ENCODE results near the gene UGT1A8. TPM values are rescaled to one million over a fixed set of nuclear protein-coding genes. Genes with fewer than 3 reads are reported as not detected.

The UGT1A8 gene
- total RNA-seq: 0.37 and 0.71 TPM in 2 replicates

DNA sequence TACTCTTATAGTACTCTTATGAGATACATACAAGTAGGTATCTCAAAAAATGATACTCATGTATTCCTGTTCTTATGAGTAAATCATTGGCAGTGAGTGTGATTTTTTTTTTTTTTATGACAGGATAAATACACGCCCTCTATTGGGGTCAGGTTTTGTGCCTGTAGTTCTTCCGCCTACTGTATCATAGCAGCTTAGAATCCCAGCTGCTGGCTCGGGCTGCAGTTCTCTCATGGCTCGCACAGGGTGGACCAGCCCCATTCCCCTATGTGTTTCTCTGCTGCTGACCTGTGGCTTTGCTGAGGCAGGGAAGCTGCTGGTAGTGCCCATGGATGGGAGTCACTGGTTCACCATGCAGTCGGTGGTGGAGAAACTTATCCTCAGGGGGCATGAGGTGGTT, at the start of gene UGT1A8:
Gene UGT1A8 (plus strand): TSS at position 158 of the 400 bp plus-strand sequence. CDS start 75 bp downstream, at position 233.

DNA sequence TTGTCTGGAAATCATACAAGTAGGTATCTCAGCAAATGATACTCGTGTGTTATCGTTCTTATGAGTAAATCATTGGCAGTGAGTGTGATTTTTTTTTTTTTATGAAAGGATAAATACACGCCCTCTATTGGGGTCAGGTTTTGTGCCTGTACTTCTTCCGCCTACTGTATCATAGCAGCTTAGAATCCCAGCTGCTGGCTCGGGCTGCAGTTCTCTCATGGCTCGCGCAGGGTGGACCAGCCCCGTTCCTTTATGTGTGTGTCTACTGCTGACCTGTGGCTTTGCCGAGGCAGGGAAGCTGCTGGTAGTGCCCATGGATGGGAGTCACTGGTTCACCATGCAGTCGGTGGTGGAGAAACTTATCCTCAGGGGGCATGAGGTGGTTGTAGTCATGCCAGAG, 18.9 kb downstream of the UGT1A8 start, which contains the start of gene UGT1A10:
Gene UGT1A10 (plus strand): TSS at position 143 of the 400 bp plus-strand sequence. CDS start 75 bp downstream, at position 218.

DNA sequence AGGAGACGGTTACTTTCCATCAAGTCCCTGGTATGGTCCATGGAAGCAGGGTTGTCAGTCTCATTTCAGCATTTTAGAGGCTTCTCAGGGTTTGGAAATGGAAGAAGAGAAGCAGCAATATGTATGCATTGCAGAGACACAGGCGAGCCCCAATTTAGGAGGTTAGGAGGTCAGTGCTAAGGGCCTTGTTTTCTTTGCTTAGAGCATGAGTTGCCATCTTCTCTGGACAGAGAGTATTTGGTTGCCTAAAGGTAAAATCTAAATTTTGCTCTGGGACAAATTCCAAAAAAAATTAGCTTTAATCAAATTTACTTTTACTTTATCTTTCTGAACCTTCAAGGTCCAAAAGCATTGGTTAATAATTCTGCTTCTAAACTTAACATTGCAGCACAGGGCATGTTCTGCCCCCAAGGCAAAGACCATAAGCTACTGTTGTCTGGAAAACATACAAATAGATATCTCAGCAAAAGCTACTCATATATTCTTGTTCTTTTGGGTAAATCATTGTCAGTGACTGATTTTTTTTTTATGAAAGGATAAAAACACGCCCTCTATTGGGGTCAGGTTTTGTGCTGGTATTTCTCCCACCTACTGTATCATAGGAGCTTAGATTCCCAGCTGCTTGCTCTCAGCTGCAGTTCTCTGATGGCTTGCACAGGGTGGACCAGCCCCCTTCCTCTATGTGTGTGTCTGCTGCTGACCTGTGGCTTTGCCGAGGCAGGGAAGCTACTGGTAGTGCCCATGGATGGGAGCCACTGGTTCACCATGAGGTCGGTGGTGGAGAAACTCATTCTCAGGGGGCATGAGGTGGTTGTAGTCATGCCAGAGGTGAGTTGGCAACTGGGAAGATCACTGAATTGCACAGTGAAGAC, 54.1 kb downstream of the UGT1A8 start, which contains the start of gene UGT1A9:
Gene UGT1A9 (plus strand): TSS at position 609 of the 872 bp plus-strand sequence. CDS start 37 bp downstream, at position 646.

GRCh38 chr2:233681521-233682099, 64.2 kb downstream of the UGT1A8 start, which contains the start of gene UGT1A7:
Gene UGT1A7 (plus strand): TSS chr2:233681901. CDS start chr2:233681938, 37 bp downstream.

GRCh38 chr2:233692648-233693047, 75.2 kb downstream of the UGT1A8 start, which contains the start of gene UGT1A6:
Gene UGT1A6 (plus strand): TSS chr2:233692890. CDS start chr2:233693005, 115 bp downstream.

DNA sequence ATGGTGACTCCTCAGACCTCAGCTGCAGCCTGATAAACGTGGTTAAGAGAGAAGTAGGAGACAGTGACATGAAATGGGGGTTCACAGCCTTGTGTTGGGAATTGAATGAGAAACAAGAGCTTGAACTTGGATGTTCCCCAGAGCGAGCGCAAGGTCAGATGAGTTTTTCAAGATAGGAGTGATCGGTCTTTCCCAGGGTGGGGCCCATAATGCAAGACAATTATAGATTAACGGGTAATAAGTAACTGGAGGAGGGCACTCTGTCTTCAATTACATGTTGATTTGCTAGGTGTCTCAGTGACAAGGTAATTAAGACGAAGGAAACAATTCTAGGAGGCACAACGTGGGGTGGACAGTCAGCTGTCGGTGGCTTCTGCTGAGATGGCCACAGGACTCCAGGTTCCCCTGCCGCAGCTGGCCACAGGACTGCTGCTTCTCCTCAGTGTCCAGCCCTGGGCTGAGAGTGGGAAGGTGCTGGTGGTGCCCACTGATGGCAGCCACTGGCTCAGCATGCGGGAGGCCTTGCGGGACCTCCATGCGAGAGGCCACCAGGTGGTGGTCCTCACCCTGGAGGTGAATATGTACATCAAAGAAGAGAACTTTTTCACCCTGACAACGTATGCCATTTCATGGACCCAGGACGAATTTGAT, 95.3 kb downstream of the UGT1A8 start, which contains the start of gene UGT1A5:
Gene UGT1A5 (plus strand): TSS at position 297 of the 651 bp plus-strand sequence. CDS start 85 bp downstream, at position 382.

DNA sequence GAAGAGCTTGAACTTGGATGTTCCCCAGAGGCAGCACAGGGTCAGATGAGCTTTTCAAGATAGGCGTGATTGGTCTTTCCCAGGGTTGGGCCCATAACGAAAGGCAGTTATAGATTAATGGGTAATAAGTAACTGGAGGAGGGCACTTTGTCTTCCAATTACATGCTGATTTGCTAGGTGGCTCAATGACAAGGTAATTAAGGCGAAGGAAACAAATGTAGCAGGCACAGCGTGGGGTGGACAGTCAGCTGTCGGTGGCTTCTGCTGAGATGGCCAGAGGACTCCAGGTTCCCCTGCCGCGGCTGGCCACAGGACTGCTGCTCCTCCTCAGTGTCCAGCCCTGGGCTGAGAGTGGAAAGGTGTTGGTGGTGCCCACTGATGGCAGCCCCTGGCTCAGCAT, 101.1 kb downstream of the UGT1A8 start, which contains the start of gene UGT1A4:
Gene UGT1A4 (plus strand): TSS at position 185 of the 400 bp plus-strand sequence. CDS start 85 bp downstream, at position 270.

GRCh38 chr2:233728723-233729301, 111.4 kb downstream of the UGT1A8 start, which contains the start of gene UGT1A3:
Gene UGT1A3 (plus strand): TSS chr2:233729042. CDS start chr2:233729127, 85 bp downstream.

GRCh38 chr2:233760043-233760442, 142.6 kb downstream of the UGT1A8 start, which contains the start of gene UGT1A1:
Gene UGT1A1 (plus strand): TSS chr2:233760270. CDS start chr2:233760288, 18 bp downstream.

DNA sequence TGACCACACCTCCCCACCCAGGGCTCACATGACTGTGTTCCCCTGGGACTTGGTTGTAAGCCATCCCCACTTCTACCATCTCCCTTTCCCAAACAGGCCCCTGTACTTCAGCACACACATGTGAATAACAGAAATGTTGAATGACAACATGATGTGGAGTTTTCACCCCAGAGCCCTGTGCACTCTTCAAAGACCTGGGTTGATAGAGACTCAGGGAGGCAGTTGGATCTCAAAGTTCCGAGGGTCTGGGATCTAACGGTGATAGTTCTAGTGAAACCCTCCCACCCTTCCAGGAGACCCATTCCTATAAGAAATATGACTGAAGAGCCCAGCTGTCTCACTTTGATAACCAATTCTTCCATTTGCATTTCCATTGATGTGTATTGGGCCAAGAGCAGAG, 160.6 kb downstream of the UGT1A8 start, which contains the start of gene MROH2A:
Gene MROH2A (plus strand): TSS at position 301 of the 400 bp plus-strand sequence. CDS start 1,029 bp downstream, outside the sequence.

Other genes with a start within 250 kb of the UGT1A8 start
- gene USP40, start 50.9 kb upstream of the UGT1A8 start, total RNA-seq: 38.1 TPM in 2 replicates
- 0.43 and 0.83 TPM in 2 replicates for gene UGT1A10, start 18.8 kb downstream of the UGT1A8 start, total RNA-seq
- under 0.01 TPM in 1 of 2 replicates, not detected in the other for gene UGT1A9, start 54.3 kb downstream of the UGT1A8 start, total RNA-seq
- 0.28 and 0.46 TPM in 2 replicates for gene UGT1A7, start 64.3 kb downstream of the UGT1A8 start, total RNA-seq
- 0.09 and 0.28 TPM in 2 replicates for gene UGT1A6, start 75.3 kb downstream of the UGT1A8 start, total RNA-seq
- not detected in 2 replicates for gene UGT1A5, start 95.3 kb downstream of the UGT1A8 start, total RNA-seq
- gene UGT1A4, start 101.1 kb downstream of the UGT1A8 start, total RNA-seq: not detected in 2 replicates
- gene UGT1A3, start 111.4 kb downstream of the UGT1A8 start, total RNA-seq: not detected in 2 replicates
- gene UGT1A1, start 142.6 kb downstream of the UGT1A8 start, total RNA-seq: not detected in 2 replicates
- gene MROH2A, start 160.7 kb downstream of the UGT1A8 start, total RNA-seq: under 0.01 and 0.14 TPM in 2 replicates
- 1.9 and 2.4 TPM in 2 replicates for gene HJURP, start 236.9 kb downstream of the UGT1A8 start, total RNA-seq

Data from smooth muscle cell of bladder (primary cell).